NCI-H146 (cell line): ENCODE results near the gene SOWAHB.

Source experiments
- DNase-seq: peaks from one replicate; lab custom pipeline; 2025; lab: John Stamatoyannopoulos, UW

SOWAHB gene, protein sequence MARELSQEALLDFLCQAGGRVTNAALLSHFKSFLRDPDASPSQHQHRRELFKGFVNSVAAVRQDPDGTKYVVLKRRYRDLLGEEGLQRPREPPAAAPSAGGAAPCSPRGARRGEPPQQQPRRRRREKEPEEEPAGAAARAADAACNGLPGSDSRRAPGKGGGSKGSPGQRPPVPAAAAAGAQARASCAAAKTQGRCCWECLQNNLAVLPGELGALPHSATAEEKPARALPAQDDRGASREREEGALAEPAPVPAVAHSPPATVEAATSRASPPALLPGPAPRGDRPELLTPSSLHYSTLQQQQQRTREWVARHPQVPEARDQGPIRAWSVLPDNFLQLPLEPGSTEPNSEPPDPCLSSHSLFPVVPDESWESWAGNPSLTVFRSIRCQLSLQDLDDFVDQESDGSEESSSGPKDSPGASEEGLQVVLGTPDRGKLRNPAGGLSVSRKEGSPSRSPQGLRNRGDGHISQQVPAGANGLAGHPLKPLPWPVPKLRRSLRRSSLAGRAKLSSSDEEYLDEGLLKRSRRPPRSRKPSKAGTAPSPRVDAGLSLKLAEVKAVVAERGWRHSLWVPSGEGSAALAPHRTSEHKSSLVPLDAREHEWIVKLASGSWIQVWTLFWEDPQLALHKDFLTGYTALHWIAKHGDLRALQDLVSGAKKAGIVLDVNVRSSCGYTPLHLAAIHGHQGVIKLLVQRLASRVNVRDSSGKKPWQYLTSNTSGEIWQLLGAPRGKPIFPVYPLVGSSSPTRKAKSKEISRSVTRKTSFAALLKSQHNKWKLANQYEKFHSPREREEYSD

DNA sequence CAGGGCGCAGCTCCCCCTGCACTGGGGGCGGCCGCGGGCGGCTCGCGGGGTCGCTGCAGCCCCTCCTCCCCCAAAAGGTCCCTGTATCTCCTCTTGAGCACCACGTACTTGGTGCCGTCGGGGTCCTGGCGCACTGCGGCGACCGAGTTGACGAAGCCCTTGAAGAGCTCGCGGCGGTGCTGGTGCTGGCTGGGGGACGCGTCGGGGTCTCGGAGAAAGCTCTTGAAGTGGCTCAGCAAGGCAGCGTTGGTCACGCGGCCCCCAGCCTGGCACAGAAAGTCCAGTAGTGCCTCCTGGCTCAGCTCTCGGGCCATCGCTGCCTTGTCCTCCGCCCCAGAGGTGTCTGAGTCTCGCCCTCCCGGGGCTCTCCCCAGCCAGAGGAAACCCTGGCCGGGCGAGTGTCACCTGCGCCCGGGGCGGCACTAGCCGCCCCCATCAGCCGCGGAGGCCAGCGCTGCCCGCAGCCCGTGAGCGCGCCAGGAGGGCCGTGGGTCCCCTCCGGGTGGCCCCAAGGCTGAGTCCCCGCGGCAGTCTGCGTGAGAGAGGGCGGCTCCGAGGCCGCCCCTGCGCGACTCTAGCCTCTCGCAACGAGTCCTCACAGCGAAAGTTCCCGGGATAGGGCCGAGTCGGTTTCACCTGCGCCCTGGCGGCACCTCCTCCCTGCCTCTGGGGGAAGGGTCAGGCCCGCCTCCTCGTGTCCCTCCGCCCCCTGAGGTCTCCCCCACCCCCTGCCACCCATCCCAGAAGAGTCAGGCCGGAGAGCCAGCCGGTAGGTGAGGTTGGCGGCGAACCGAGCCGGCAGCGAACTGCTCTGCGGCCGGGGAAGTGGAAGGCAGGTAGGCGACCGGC is at the start of gene SOWAHB:
Gene SOWAHB (minus strand): TSS at position 609 of the 849 bp plus-strand sequence. CDS start 295 bp downstream, at position 314.
- DNase-seq = peak; percentile 86

DNA sequence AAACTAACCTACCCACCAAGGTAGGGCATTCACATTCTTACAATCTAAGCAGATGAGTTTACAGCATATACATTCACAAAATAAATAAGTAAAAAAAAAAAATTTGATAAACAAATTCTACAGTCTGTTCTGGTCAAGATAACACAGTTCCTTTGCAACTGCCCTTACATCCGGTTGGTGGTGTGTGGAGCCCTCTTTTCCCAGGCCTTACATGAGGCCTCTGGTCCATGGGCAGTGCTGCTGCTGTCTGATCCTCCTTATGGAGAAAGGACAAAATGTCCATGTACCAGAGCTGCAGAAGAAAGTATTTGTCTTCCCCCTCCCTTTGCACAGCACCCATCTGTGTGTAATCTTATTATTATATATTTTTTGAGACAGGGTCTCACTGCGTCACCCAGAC is 49.4 kb upstream of the SOWAHB start:
- DNase-seq = no peak

DNA sequence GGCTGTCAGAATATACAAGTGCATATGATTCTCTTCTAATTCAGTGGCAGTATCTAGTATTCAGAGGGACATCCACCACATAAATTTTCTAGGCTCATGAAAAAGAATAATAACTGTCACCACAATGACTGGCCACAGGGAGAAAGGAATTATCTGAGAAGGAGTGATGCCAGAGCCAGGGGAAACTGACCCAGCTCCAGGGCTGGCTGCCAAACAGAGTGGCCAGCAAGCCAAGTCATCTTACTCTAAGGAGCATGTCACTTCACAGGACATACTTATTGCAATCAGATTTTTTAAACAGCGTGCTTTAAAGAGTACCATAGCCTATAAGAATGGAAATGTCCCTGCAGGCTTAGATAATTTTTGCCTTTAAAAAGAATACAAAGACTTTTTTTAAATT is 45.8 kb upstream of the SOWAHB start:
- DNase-seq = no peak

DNA sequence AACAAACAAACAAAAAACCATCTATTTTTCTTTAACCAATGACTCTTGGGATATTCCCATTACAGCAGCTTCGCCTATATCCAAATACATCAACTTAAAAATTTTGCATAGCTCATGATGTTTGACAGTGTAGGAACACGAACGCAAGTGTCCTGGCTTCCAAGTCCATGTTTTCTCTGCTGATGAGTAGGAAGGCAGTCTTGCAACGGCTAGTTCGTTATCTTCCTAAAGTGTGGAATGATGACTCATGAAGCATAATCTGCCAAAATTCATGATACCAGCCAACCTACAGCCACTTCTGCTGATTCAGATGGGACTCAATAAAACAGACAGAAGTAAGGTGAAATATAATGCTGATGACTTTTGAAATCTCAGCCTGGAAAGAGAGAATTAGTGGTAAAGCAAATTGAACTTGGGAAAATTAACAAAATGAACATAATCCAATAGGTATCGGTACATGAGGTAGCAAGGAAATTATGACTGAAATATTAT is 45.2 kb upstream of the SOWAHB start:
- DNase-seq = no peak

DNA sequence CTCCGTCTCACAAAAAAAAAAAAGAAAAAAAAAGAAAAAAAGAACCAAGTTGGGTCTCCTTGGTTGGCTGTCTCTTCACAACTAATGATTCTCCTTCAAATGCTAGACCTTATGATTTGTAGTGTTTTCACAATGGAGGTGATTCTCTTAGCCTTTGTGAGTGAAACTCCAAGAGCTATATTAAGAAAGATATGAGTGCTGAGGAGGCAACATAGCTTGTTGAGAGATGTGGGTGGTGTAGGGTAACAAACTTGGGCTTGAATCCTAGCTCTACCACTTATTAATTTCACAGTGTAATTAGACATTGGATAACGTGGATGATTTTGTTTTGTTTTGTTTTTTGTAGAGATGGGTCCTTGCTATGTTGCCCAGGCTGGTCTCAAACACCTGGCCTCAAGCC is 41.2 kb upstream of the SOWAHB start:
- no peak for DNase-seq

DNA sequence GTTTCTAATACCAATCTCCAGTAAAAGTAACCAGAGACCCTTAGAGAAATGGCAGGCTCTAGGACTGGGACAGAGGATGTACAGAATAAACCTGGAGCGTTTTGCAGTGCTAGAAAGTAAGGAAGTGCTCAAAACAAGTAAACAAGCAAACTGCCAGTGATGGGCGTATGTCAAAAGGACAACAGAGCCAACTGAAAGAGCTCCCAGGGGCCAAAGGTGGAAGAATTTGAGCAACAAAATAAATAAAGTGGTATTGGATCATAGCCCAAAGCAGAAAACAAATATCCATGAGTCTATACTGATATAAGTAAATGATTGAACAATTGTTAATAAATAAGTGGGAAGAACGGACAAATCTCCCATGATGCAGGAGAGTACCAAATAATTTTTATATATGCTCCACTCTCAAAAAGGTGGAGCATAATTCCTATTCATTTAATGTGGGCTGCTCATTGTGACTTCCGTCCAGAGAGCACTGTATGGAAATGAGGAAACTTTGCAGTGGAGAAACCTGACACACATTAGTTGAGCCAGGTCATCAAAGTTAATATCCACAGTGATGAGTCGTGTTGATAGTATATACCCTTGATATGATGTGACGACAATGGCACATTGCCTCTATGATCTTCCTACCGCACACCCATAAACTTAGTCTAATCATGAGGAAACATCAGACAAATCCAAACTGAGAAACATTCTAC is 33.8 kb upstream of the SOWAHB start:
- no peak for DNase-seq

DNA sequence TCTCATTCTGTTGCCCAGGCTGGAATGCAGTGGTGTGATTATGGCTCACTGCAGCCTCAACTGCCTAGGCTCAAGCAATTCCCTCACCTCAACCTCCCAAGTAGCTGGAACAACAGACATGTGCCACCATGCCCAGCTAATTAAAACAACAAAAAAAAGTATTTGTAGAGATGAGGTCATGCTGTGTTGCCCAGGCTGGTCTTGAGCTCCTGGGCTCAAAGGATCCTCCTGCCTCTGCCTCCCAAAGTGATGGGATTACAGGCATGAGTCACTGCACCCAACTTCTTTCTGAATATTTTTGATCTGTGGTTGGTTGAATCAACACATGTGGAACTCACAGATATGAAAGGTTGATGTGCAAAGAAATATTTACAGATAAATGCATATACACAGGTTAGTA is 33.1 kb upstream of the SOWAHB start:
- DNase-seq = no peak

DNA sequence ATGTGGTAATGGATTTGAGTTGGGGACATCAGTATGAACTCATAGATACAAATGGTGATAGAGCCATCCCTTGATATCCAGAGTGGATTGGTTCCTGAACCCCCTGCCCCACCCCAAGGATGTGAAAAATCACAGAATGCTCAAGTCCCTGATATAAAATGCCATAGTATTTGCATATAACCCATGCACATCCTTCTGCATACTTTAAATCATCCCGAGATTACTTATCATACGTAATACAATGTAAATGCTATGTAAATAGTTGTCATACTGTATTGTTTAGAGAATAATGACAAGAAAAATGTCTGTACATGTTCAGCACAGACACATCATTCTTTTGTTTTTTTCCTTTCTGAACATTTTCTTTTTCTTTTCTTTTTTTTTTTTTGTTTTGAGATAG is 32.7 kb upstream of the SOWAHB start:
- no peak for DNase-seq

DNA sequence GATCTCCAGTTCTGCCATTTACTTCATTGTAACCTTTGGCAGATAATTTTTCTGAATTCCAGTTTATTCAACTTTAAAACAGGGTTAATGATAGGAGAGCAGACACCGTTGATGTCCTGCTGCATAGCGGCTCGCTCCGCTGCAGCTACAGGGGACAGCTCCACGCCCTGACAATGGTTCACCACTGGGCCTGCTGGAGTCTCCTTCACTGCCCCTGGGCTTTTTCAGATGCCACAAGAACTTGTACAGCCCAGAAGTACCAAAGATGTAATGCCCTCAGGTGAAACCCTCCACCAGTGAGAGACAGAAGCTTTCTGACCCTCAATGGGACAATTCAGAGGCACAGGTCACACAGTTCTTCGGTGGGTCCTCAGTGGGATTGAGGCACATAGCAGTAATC is 28.9 kb upstream of the SOWAHB start:
- DNase-seq = no peak

DNA sequence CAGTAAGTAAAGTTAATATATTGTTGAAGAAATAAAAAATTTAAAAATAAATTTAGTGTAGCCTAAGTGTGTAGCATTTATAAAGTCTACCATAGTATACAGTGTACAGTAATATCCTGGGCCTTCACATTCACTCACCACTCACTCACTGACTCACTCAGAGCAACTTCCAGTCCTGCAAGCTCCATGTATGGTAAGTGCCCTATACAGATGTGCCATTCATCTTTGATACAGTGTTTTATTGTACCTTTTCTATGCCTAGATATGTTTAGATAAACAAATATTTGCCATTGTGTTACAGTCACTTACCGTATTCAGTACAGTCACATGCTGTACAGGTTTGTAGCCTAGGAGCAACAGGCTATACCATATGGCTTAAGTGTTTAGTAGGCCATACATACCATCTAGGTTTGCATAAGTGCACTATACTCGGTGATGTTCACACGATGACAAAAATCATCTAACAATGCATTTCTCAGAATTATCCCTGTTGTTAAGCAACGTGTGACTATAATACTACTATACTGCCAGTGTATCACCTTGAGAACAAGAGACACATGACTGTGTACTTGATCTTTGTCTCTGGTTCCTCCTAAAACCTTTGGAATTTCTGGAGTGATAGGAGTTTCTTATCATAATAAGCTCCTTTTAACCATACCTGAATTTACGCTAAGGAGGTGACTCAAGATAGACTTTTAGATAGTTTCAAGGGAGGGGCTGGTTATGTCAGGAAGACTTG is 25.8 kb upstream of the SOWAHB start:
- DNase-seq = no peak

DNA sequence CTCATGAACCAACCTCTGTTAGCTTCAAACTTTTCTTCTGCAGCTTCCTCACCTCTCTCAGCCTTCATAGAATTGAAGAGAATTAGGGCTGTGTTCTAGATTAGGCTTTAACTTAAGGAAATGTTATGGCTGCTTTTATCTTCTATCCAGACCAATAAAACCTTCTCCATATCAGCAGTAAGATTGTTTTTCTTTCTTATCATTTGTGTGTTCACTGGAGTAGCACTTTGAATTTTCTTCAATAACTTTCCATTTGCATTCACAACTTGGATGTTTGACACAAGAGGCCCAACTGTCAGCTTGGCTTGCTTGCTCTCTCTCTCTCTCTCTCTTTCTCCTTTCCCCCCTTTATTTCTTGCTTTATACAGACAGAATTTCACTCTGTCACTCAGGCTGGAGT is 22.8 kb upstream of the SOWAHB start:
- no peak for DNase-seq

DNA sequence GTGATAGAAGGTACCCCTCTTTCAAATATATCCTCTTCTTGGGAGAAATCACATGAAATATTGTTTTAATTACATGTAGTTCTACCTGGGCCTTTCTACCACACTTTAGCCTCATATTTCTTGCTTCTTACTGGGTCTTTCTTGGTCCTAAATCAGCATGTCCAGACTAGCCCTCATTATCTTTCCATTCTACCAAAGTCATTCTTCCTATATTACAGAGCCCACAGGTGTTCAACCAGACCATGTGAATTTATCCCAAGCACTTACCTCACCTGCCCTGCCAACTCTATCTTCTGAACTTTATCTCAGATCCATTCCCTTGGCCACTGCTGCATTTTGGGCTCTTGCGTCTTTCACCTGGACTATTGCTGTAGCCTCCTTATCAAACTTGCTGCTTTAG is 11.8 kb upstream of the SOWAHB start:
- DNase-seq = no peak

DNA sequence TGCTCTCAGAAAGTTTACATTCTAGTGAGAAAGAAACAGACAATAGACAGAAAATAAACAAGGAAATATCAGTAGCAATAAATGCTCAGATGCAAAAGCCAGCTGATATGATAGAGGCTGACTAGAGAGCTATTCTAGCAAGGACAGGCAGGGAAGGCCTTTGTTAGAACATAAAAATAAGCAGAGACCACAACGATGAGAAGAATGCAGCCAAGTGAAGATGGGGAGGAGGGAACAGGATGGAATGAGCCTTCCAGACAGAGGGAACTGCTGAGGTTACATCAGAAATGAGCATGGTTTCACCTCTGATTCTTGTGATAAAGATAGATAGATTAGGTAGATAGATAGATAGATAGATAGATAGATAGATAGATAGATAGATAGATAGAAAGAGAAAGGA is 7.6 kb upstream of the SOWAHB start:
- no peak for DNase-seq

DNA sequence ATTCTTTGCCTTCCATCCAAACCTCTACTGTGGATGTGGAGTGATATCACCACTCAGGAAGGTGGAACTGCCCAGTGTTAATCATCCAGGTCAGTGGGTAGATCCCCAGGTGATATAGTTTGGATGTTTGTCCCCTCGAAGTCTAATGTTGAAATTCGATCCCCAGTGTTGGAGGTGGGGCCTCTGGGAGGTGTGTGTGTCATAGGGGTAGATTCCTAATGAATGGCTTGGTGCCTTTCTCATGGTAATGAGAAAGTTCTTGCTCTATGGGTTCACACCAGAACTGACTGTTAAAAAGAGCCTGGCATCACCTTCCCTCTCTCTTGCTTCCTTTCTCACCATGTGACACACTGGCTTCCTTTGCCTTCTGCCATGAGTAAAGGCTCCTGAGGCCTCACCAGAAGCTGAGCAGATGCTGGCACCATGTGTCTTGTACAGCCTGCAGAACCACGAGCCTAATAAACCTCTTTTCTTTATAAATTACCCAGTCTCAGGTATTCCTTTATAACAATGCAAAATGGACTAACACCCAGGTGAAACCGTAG is 6.8 kb upstream of the SOWAHB start:
- no peak for DNase-seq

DNA sequence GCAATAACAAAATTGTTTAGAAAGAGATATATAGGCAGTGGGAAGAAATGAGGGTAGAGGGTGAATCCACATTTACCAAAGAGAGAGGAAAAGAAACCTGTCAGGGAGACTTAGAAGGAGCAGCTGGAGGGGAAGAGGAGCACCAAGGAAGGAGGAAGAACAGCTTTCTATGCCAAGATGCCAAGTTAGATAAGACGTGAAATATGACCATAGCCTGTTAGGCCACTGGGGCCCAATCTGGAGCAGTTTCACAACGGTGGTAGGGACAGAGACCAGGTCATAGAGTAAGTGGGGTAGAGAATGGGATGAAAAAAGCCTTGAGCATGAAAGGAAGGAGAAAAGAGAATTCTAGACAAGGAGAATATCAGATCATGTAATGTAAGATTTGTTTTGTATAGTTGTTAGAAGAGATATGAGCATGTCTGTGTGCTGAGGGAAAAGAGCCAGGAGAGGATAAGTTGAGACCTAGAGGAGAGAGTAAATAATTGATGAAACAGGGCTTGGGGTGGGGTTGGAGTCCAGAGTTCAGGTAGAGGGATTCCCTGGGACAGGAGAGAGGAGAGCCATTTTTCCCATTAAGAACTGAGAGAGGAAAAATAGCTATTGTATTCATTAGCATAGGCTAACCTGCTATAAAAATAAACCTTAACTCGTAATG is 4.4 kb upstream of the SOWAHB start:
- DNase-seq = no peak

DNA sequence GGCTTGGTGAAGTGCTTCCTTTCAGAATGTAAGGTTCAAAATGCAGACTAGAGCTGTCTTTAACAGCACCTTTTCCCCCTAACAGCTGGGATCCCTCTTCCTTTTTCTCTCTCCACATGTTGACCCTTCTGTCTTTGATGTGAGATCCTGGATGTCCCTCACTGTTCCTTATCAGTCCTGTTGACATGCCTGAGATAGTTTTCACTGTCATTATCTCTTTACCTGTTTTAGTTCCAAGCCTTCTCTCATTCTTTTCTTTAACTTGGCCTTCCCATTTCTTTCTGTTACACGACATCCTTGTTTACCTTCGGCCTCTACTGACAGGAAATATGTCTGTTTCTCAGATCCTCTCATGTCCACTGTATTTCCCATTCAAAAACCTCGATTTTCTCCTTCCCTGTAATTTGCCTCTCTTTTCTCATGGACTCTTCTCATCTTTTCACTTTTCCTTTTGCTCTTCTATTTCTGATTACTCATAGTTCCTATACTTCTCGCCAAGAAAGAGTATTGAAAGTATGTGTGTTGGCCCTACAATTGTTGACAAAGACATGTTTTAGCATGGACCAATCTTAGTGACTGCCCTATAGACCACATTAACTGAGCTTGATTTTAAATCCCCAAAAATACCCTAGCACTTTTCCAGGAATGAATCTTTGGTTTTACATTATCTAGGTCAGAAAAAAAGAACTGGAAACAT is 1.2 kb upstream of the SOWAHB start:
- no peak for DNase-seq

DNA sequence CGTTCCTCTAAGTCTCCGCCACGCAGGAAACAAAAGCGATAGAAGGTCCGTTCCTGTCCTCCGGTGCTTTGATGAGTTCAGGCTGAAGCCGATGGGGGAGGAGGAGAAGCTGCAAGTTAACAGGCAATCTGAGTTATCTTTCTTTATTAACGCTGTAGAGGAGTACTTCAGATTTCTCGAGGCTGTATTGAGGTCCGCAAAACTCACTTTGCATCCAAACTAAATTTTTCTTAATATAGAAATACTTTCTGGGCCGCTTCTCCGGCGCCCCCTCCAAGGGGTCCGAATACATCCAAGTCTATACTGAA is 395 bp upstream of the SOWAHB start:
- no peak for DNase-seq

DNA sequence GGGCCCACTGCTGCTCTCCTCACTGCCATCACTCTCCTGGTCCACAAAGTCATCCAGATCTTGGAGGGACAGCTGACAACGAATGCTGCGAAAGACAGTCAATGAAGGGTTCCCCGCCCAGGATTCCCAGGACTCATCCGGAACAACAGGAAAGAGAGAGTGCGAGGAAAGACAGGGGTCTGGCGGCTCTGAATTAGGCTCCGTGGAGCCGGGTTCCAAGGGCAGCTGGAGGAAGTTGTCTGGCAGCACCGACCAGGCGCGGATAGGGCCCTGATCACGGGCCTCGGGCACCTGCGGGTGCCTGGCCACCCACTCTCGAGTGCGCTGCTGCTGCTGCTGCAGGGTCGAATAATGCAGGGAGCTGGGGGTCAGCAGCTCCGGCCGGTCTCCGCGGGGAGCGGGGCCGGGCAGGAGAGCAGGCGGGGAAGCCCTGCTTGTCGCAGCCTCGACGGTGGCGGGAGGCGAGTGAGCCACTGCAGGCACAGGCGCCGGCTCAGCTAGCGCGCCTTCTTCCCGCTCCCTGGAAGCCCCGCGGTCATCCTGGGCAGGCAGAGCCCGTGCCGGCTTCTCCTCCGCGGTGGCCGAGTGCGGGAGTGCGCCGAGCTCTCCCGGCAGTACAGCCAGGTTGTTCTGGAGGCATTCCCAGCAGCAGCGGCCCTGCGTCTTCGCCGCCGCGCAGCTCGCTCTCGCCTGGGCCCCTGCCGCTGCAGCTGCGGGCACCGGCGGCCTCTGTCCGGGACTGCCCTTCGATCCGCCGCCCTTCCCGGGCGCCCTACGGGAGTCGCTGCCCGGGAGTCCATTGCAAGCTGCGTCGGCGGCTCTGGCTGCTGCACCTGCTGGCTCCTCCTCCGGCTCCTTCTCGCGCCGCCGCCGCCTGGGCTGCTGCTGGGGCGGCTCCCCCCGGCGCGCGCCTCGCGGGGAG is 1.1 kb downstream of the SOWAHB start:
- peak; percentile 84 for DNase-seq

DNA sequence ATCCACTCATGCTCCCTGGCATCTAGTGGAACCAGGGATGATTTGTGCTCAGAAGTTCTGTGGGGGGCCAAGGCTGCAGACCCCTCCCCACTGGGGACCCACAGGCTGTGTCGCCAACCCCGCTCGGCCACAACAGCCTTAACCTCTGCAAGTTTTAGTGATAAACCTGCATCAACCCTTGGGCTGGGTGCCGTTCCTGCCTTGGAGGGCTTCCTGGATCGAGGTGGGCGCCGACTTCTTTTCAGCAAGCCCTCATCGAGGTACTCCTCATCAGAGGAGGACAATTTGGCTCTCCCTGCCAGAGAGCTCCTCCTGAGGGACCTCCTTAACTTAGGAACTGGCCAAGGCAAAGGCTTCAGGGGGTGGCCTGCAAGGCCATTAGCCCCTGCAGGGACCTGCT is 1.9 kb downstream of the SOWAHB start:
- no peak for DNase-seq
